Measurements from ENCODE around the gene TYW1.
"Not testable (repeated sequence)": the region's sequence is repeated elsewhere in the genome, so short reads cannot be mapped to it uniquely, and the experiment has no call there.

The TYW1 gene

DNA sequence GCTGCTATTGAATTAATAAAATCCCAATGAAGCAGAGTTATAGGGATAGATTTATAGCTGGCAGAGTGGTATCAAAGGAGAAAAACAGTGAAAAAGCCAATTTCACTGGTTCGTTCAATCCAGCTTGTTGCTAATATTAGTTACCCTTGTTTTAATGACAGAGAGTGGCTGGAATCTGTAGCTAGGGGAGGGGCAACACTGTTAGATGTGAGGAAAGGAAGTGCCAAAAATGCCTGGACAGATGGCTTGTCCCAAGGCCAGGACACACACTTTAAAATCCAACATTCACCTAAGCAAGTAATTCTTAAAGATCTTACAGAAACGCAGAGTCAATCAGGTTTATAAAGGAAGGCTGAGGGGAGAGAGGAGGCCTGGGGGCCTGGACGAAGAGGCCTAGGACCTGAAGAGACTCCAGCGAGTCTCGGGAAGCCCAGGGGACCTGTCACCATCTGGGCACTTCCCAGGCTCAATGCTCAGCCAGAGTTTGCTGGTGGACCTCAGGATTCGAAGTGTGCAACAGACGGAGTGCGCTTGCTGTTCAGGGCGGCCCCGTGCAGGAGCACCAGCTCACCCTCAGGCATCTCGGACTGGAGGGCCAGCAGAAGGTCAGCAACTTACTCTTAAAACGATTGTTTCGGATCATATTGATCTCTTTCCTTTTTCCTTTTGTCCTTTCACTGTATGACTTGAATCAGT is 38.9 kb upstream of the TYW1 start:
- Histone ChIP-seq H3K4me1 (ENCODE audit: control extremely low read depth in 1 of 4, control insufficient read depth in 4 of 4, insufficient read depth in 4 of 4, low read length in 3 of 4) (no peaks in the 10 kb centered on the region), H3K27me3 (replicated peaks in 2 of 5; ENCODE audit: control insufficient read depth in 4 of 5, insufficient read depth in 5 of 5, low read length in 4 of 5) (no peaks in the 10 kb centered on the region), H3K36me3 (ENCODE audit: control insufficient read depth in 4 of 4, insufficient read depth in 4 of 4, low read length in 3 of 4) (peaks cover 2 to 58% (median 48%) of the 10 kb centered on the region in 4 experiments), H3K4me3 (ENCODE audit: control insufficient read depth in 1 of 7, extremely low read depth in 1 of 7, insufficient read depth in 4 of 7, low read depth in 2 of 7, low read length in 6 of 7) (no peak overlapping the region), H3K9me3 (ENCODE audit: control extremely low read depth in 1 of 5, control insufficient read depth in 4 of 5, insufficient read depth in 2 of 5, low read depth in 1 of 5, low read length in 4 of 5) (no peaks in the 10 kb centered on the region), H3K27ac (ENCODE audit: insufficient read depth in 1 of 2, low read depth in 1 of 2, low read length in 2 of 2, poor library complexity in 1 of 2, severe bottlenecking in 2 of 2) (no peak overlapping the region)
- DNase-seq, result no peak
- POLR2A ChIA-PET, result no interaction called here
- CTCF ChIA-PET, result interaction anchor here (1.0 to 1.3 kb wide), 3 partner anchors 11 to 36 kb away, joined by 3 to 4 read pairs (median 3); no protein-coding TSS in a partner anchor
- WGBS (ENCODE audit: insufficient coverage), result 99% methylated on average over 9 of the region's 13 CpGs

DNA sequence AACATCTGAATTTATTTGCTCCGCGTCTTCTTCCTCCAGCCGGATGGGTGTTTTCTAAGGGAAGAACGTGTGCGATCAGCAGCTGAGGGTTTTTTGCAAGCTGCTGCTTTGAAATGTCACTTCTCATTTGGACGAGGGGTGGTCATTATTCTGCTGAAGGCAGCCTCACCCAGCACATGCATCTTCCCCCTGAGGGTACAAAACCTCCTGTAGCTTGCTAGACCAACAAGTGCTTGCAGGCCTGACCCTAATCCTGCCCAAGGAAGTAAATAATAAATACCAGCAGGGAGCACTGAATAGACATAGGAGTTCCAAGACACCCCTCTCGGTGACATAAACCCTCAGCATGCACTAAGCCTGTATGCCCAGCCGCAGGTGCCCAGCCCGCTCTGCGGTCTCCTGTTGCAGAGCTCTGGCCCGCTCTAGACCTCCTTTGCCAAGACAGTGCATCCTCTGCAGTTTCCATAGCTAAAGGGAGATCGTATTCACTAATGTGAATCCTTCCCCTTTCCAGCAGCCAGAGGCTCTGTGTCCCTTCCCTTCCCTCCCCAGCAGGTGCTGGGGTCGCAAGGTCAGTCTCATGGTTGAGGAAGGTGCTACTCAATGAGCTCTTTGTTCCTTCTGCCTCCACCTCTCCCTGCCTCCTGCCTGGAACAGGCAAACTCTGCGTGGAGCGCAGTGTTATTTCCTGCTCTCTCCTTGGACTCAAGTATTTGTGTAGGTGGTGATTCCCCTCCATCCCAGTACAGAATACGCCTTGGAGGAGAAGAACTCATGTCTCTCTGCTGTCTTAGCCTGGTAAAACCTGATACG is 37.9 kb upstream of the TYW1 start:
- no peaks in the 10 kb centered on the region for H3K27me3 ChIP-seq (replicated peaks in 2 of 5; ENCODE audit: control insufficient read depth in 4 of 5, insufficient read depth in 5 of 5, low read length in 4 of 5)
- POLR2A ChIA-PET, result no interaction called here
- H3K9me3 ChIP-seq (ENCODE audit: control extremely low read depth in 1 of 5, control insufficient read depth in 4 of 5, insufficient read depth in 2 of 5, low read depth in 1 of 5, low read length in 4 of 5), result no peaks in the 10 kb centered on the region
- H3K36me3 ChIP-seq (ENCODE audit: control insufficient read depth in 4 of 4, insufficient read depth in 4 of 4, low read length in 3 of 4), result peaks cover 0 to 50% (median 40%) of the 10 kb centered on the region in 4 experiments
- CTCF ChIA-PET, result interaction anchor here (1.3 kb wide), 2 partner anchors 12 to 37 kb away, joined by 3 read pairs; no protein-coding TSS in a partner anchor
- 97% methylated on average over 14 of the region's 17 CpGs for WGBS (ENCODE audit: insufficient coverage)
- no peak overlapping the region for H3K4me3 ChIP-seq (ENCODE audit: control insufficient read depth in 1 of 7, extremely low read depth in 1 of 7, insufficient read depth in 4 of 7, low read depth in 2 of 7, low read length in 6 of 7)
- no peak overlapping the region for H3K27ac ChIP-seq (ENCODE audit: insufficient read depth in 1 of 2, low read depth in 1 of 2, low read length in 2 of 2, poor library complexity in 1 of 2, severe bottlenecking in 2 of 2)
- no peaks in the 10 kb centered on the region for H3K4me1 ChIP-seq (ENCODE audit: control extremely low read depth in 1 of 4, control insufficient read depth in 4 of 4, insufficient read depth in 4 of 4, low read length in 3 of 4)
- DNase-seq, result no peak

DNA sequence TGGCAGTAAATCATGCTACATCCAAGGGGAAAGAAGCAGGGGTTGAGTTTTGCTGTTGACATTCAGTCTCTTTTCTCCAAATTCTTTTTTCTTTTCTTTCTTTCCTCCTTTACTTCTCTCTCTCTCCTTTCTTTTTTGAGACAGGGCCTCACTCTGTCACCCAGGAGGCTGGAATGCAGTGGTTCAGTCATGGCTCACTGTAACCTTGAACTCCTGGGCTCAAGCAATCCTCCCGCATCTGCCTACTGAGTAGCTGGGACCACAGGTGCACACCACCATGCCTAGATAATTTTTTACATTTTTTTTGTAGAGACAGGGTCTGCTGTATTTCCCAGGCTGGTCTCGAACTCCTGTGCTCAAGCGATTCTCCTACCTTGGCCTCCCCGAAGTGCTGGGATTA is 36.4 kb upstream of the TYW1 start:
- H3K36me3 ChIP-seq (ENCODE audit: control insufficient read depth in 4 of 4, insufficient read depth in 4 of 4, low read length in 3 of 4), result peaks cover 0 to 42% (median 30%) of the 10 kb centered on the region in 4 experiments
- POLR2A ChIA-PET, result no interaction called here
- no peaks in the 10 kb centered on the region for H3K27me3 ChIP-seq (replicated peaks in 2 of 5; ENCODE audit: control insufficient read depth in 4 of 5, insufficient read depth in 5 of 5, low read length in 4 of 5)
- peaks cover 0 to 5% (median 0%) of the 10 kb centered on the region in 4 experiments for H3K4me1 ChIP-seq (ENCODE audit: control extremely low read depth in 1 of 4, control insufficient read depth in 4 of 4, insufficient read depth in 4 of 4, low read length in 3 of 4)
- DNase-seq, result no peak
- CTCF ChIA-PET, result no interaction called here
- WGBS (ENCODE audit: insufficient coverage), result 95% methylated on average over 4 of the region's 4 CpGs
- no peaks in the 10 kb centered on the region for H3K9me3 ChIP-seq (ENCODE audit: control extremely low read depth in 1 of 5, control insufficient read depth in 4 of 5, insufficient read depth in 2 of 5, low read depth in 1 of 5, low read length in 4 of 5)
- H3K27ac ChIP-seq (ENCODE audit: insufficient read depth in 1 of 2, low read depth in 1 of 2, low read length in 2 of 2, poor library complexity in 1 of 2, severe bottlenecking in 2 of 2), result no peak overlapping the region
- H3K4me3 ChIP-seq (ENCODE audit: control insufficient read depth in 1 of 7, extremely low read depth in 1 of 7, insufficient read depth in 4 of 7, low read depth in 2 of 7, low read length in 6 of 7), result no peak overlapping the region

DNA sequence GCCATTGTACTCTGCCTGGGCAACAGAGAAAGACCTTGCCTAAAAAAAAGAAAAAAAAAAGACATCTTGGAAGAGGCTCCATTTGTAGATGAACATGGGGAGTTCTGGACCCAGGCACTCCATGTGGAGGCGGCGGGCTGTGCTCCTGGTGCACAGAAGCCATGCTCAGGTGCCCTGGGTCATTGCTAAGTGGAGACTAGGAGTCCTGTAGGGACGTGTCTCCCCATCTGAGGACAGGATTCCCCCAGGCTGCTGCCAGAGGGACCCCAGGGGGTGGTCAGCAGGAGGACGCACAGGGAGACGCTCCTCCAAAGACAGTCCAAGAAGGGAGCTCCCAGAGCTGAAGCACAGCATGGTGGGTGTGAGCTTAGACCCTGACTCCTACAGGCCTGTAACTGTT is 35.5 kb upstream of the TYW1 start:
- no peaks in the 10 kb centered on the region for H3K27me3 ChIP-seq (replicated peaks in 2 of 5; ENCODE audit: control insufficient read depth in 4 of 5, insufficient read depth in 5 of 5, low read length in 4 of 5)
- H3K9me3 ChIP-seq (ENCODE audit: control extremely low read depth in 1 of 5, control insufficient read depth in 4 of 5, insufficient read depth in 2 of 5, low read depth in 1 of 5, low read length in 4 of 5), result no peaks in the 10 kb centered on the region
- WGBS (ENCODE audit: insufficient coverage), result 100% methylated on average over 3 of the region's 5 CpGs
- H3K27ac ChIP-seq (ENCODE audit: insufficient read depth in 1 of 2, low read depth in 1 of 2, low read length in 2 of 2, poor library complexity in 1 of 2, severe bottlenecking in 2 of 2), result no peak overlapping the region
- no peak overlapping the region for H3K4me3 ChIP-seq (ENCODE audit: control insufficient read depth in 1 of 7, extremely low read depth in 1 of 7, insufficient read depth in 4 of 7, low read depth in 2 of 7, low read length in 6 of 7)
- peaks cover 0 to 34% (median 23%) of the 10 kb centered on the region in 4 experiments for H3K36me3 ChIP-seq (ENCODE audit: control insufficient read depth in 4 of 4, insufficient read depth in 4 of 4, low read length in 3 of 4)
- peaks cover 0 to 5% (median 0%) of the 10 kb centered on the region in 4 experiments for H3K4me1 ChIP-seq (ENCODE audit: control extremely low read depth in 1 of 4, control insufficient read depth in 4 of 4, insufficient read depth in 4 of 4, low read length in 3 of 4)
- ChIA-PET POLR2A (no interaction called here), CTCF (interaction anchor here (1.4 kb wide), 1 partner anchor 9 kb away, joined by 5 read pairs; no protein-coding TSS in a partner anchor)
- DNase-seq, result no peak

DNA sequence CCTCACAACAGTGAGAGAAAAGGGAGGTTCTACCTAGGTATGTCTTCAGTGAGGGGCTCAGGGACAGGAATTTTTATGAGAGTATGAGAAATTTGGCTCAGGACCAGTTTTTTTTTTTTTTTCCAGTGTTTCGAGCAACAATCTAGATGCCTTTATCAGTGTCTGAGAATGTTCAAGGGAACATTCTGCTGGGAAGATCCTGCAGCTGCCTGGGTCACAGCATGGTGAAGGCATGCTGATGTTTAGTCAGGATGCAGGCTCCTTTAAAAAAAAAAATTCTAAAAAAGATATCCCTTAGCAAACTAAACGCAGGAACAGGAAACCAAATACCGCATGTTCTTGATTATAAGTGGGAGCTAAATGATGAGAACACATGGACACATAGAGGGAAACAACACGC is 32.2 kb upstream of the TYW1 start:
- Histone ChIP-seq H3K4me1 (ENCODE audit: control extremely low read depth in 1 of 4, control insufficient read depth in 4 of 4, insufficient read depth in 4 of 4, low read length in 3 of 4) (peaks cover 0 to 5% (median 0%) of the 10 kb centered on the region in 4 experiments), H3K36me3 (ENCODE audit: control insufficient read depth in 4 of 4, insufficient read depth in 4 of 4, low read length in 3 of 4) (peaks cover 0 to 11% (median 3%) of the 10 kb centered on the region in 4 experiments), H3K27me3 (replicated peaks in 2 of 5; ENCODE audit: control insufficient read depth in 4 of 5, insufficient read depth in 5 of 5, low read length in 4 of 5) (no peaks in the 10 kb centered on the region), H3K4me3 (ENCODE audit: control insufficient read depth in 1 of 7, extremely low read depth in 1 of 7, insufficient read depth in 4 of 7, low read depth in 2 of 7, low read length in 6 of 7) (no peak overlapping the region), H3K27ac (ENCODE audit: insufficient read depth in 1 of 2, low read depth in 1 of 2, low read length in 2 of 2, poor library complexity in 1 of 2, severe bottlenecking in 2 of 2) (no peak overlapping the region), H3K9me3 (ENCODE audit: control extremely low read depth in 1 of 5, control insufficient read depth in 4 of 5, insufficient read depth in 2 of 5, low read depth in 1 of 5, low read length in 4 of 5) (no peaks in the 10 kb centered on the region)
- ChIA-PET CTCF (interaction anchor here (0.9 kb wide), 1 partner anchor 24 kb away, joined by 3 read pairs; no protein-coding TSS in a partner anchor), POLR2A (no interaction called here)
- 0% methylated on average over 1 of the region's 4 CpGs for WGBS (ENCODE audit: insufficient coverage)
- peak in 1 of 3 donors; percentile 11 for DNase-seq

DNA sequence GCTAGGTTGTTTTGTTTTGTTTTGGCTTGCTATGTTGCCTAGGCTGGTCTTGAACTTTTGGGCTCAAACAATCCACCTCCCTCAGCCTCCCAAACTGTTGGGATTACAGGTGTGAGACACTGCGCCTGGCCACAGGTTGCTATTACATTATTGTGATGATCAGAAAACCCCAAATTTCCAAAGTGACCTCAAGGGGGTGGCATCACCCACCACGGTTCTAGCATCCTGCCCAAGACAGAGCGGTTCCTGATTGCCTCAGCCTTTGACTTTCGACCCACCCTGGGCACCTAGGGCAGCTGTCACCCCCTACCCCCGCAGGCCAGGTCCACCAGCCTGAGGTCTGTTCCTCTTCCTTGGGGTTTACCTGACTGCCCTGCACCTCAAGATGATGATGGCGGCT is 29.6 kb upstream of the TYW1 start:
- Histone ChIP-seq H3K4me1 (ENCODE audit: control extremely low read depth in 1 of 4, control insufficient read depth in 4 of 4, insufficient read depth in 4 of 4, low read length in 3 of 4) (peaks cover 0 to 5% (median 0%) of the 10 kb centered on the region in 4 experiments), H3K27ac (ENCODE audit: insufficient read depth in 1 of 2, low read depth in 1 of 2, low read length in 2 of 2, poor library complexity in 1 of 2, severe bottlenecking in 2 of 2) (no peak overlapping the region), H3K36me3 (ENCODE audit: control insufficient read depth in 4 of 4, insufficient read depth in 4 of 4, low read length in 3 of 4) (no peaks in the 10 kb centered on the region), H3K27me3 (replicated peaks in 2 of 5; ENCODE audit: control insufficient read depth in 4 of 5, insufficient read depth in 5 of 5, low read length in 4 of 5) (no peaks in the 10 kb centered on the region), H3K4me3 (ENCODE audit: control insufficient read depth in 1 of 7, extremely low read depth in 1 of 7, insufficient read depth in 4 of 7, low read depth in 2 of 7, low read length in 6 of 7) (no peak overlapping the region), H3K9me3 (ENCODE audit: control extremely low read depth in 1 of 5, control insufficient read depth in 4 of 5, insufficient read depth in 2 of 5, low read depth in 1 of 5, low read length in 4 of 5) (no peaks in the 10 kb centered on the region)
- 90% methylated on average over 6 of the region's 6 CpGs for WGBS (ENCODE audit: insufficient coverage)
- no peak for DNase-seq
- ChIA-PET POLR2A (no interaction called here), CTCF (no interaction called here)

DNA sequence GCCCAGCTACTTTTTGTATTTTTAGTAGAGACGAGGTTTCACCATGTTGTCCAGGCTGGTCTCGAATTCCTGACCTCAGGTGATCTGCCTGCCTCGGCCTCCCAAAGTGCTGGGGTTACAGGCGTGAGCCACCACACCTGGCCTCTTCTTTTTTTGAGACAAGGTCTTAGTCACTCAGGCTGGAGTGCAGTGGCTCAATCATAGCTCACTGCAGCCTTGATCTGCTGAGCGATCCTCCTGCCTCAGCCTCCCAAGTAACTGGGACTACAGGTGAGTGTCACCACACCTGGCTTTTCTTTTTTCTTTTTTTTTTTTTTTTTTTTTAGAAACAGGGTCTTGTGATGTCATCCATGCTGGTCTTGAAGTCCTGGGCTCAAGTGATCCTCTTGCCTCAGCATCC is 27.6 kb upstream of the TYW1 start:
- 86% methylated on average over 4 of the region's 5 CpGs for WGBS (ENCODE audit: insufficient coverage)

More for the DNA sequence above, 27.6 kb upstream of the TYW1 start:
- DNase-seq; H3K4me1 ChIP-seq (ENCODE audit: control extremely low read depth in 1 of 4, control insufficient read depth in 4 of 4, insufficient read depth in 4 of 4, low read length in 3 of 4); H3K9me3 ChIP-seq (ENCODE audit: control extremely low read depth in 1 of 5, control insufficient read depth in 4 of 5, insufficient read depth in 2 of 5, low read depth in 1 of 5, low read length in 4 of 5); H3K4me3 ChIP-seq (ENCODE audit: control insufficient read depth in 1 of 7, extremely low read depth in 1 of 7, insufficient read depth in 4 of 7, low read depth in 2 of 7, low read length in 6 of 7); H3K27ac ChIP-seq (ENCODE audit: insufficient read depth in 1 of 2, low read depth in 1 of 2, low read length in 2 of 2, poor library complexity in 1 of 2, severe bottlenecking in 2 of 2); H3K27me3 ChIP-seq (replicated peaks in 2 of 5; ENCODE audit: control insufficient read depth in 4 of 5, insufficient read depth in 5 of 5, low read length in 4 of 5); POLR2A ChIA-PET; H3K36me3 ChIP-seq (ENCODE audit: control insufficient read depth in 4 of 4, insufficient read depth in 4 of 4, low read length in 3 of 4): not testable (repeated sequence)
- CTCF ChIA-PET, result interaction anchor here (1.6 kb wide), 1 partner anchor 14 kb away, joined by 5 read pairs; no protein-coding TSS in a partner anchor

All from common myeloid progenitor, CD34-positive (primary cell).